Heart left ventricle (tissue), 16 donors: ENCODE results near the gene HDGFL2. TPM values are rescaled to one million over a fixed set of nuclear protein-coding genes. Genes with fewer than 3 reads are reported as not detected.

Experiments used
- ATAC-seq, 4 donors: fragments of 200-7000 bp; cut with Tn5 transposase; one replicate each; pipeline ENCODE4 v1.9.1; 2020 to 2022; ENCODE audit warnings: moderate library complexity in 4 of 4, mild to moderate bottlenecking in 3 of 4, moderate number of reproducible peaks in 1 of 4
- DNase-seq, 5 donors: peaks; one replicate each; pipeline ENCODE4 v3.0.0-alpha.2; 2020
- H3K27ac ChIP-seq, 12 donors: fragments of 200-600 bp; sonication (generic) in 4 of 12; one replicate each; pipeline versions ENCODE4 v1.5.0 to v1.8.0; 2016 to 2022; ENCODE audit warnings: mild to moderate bottlenecking in 2 of 12
- H3K27me3 ChIP-seq, 9 donors: fragments of 200-600 bp; sonication (generic) in 2 of 9; one replicate each; pipeline versions ENCODE4 v1.5.1 to v1.8.0; 2016 to 2022; ENCODE audit warnings: mild to moderate bottlenecking in 3 of 9
- H3K36me3 ChIP-seq, 9 donors: fragments of 200-600 bp; sonication (generic) in 2 of 9; one replicate each; pipeline versions ENCODE4 v1.5.0 to v1.8.0; 2018 to 2022; ENCODE audit warnings: mild to moderate bottlenecking in 2 of 9
- H3K4me1 ChIP-seq, 12 donors: fragments of 200-600 bp; sonication (generic) in 4 of 12; one replicate each; pipeline versions ENCODE4 v1.5.0 to v1.8.0; 2016 to 2022; ENCODE audit warnings: mild to moderate bottlenecking in 3 of 12
- H3K4me3 ChIP-seq, 12 donors: fragments of 200-600 bp; sonication (generic) in 4 of 12; one replicate each; pipeline versions ENCODE4 v1.5.0 to v1.8.0; 2017 to 2022; ENCODE audit warnings: mild to moderate bottlenecking in 9 of 12, moderate library complexity in 4 of 12
- H3K9me3 ChIP-seq, 12 donors: fragments of 200-600 bp; sonication (generic) in 4 of 12; one replicate each; pipeline versions ENCODE4 v1.5.0 to v1.8.0; 2016 to 2022; ENCODE audit warnings: mild to moderate bottlenecking in 1 of 12
- CTCF ChIP-seq, 12 donors: fragments of 200-600 bp; sonication (generic) in 4 of 12; IDR thresholded peaks; one replicate each; pipeline versions ENCODE4 v1.5.0 to v1.8.0; 2018 to 2022; ENCODE audit warnings: antibody characterized with exemption in 12 of 12, mild to moderate bottlenecking in 5 of 12
- POLR2A ChIP-seq, 2 donors: fragments of 450-650 bp; IDR thresholded peaks; one replicate each; pipeline ENCODE4 v1.6.1; 2017; ENCODE audit warnings: antibody characterized with exemption in 2 of 2, mild to moderate bottlenecking in 2 of 2, moderate library complexity in 2 of 2
- WGBS, 4 donors: extraction: QIAGEN DNeasy Blood & Tissue Kit in 2 of 4; methylation state at CpG; one replicate each; pipeline versions ENCODE4 v1.1.5 to v1.1.7; 2013 to 2018; 5-methylcytosine and 5-hydroxymethylcytosine counted together
- intact Hi-C, 10 donors: fragments of 100-400 bp; cut with DNase I; formaldehyde crosslinking; loops; one replicate each; pipeline versions ENCODE4 v1.11.1 to v1.14.2; 2022
- polyA plus RNA-seq, 2 donors: library from polyadenylated mRNA; stranded (reverse); fragments of 200-250 nt; gene quantifications; one replicate each; pipeline ENCODE4 v1.2.3, GENCODE V29; 2013
- total RNA-seq, 9 donors: library from RNA; depleted of rRNA in 2 of 9; stranded (reverse); fragments of >200 nt in 2 of 9; fragmentation: NEBNext Ultra II Directional in 3 of 9; extraction: Animal tissue kit (Norgen Biotek cat#: 25700) in 3 of 9; gene quantifications; one replicate each; pipeline versions ENCODE4 v1.1.0 to v1.2.4, GENCODE V29; 2016 to 2023
- donor health status: ischemic (EF 13 %, LVEDD 7.1; RV severe dilation, severe dysfunction).
- donor health status: healthy with polysubstance abuse.
- donor health status: DM: no; HTN: yes; CAD: no.
- donor health status: DM: no; HTN: no; CAD: no.
- donor health status: ischemic (EF 25% LVEDD 6.9; RV normal size, moderate dysfunction).
- donor health status: ischemic (EF 25% LVEDD 5.7; RV mildly dilated, moderate dysfunction).
- donor health status: healthy.
- donor health status: DM: yes; HTN: yes; CAD: no.
- donor health status: ischemic (EF 35%, LVEDD 5.7; RV mildly dilated, moderate dysfunction).
- donor health status: nonischemic (EF 11% LVEDD 7.7; RV severe dilation, severe dysfunction).
- donor health status: DM: yes; HTN: yes; CAD: no.
- donor health status: PGD.
- donor health status: ischemic (EF 29% LVEDD 5.4; RV normal size, mild dysfunction).
- donor health status: nonischemic (EF 23%, LVEDD 6.1; RV moderate dilation, normal function).

HDGFL2 gene
- total and polyA plus RNA-seq, 11 donors, result 20.8 to 235 (median 30.7) TPM

- intact Hi-C loops, result no loop called here
- no peak for DNase-seq
Measured at GRCh38 chr19:4473763-4474513, 1.8 kb downstream of the HDGFL2 start.

GRCh38 chr19:4474514-4475022, 2.5 kb downstream of the HDGFL2 start:
- ATAC-seq (no peak), DNase-seq (no peak)
- intact Hi-C loops, result no loop called here
- 22 to 51% (median 39%) methylated on average over 10 to 13 of the region's 13 CpGs for WGBS, 4 donors
- TF ChIP-seq POLR2A (IDR thresholded peaks at IDR 0.05) (no peak), CTCF (IDR thresholded peaks at IDR 0.05) (no peak)
- peaks cover 0 to 27% (median 18%) of the 10 kb centered on the region in 12 donors for H3K4me1 ChIP-seq
- no peaks in the 10 kb centered on the region for H3K27me3 ChIP-seq
- peaks cover 0 to 44% (median 38%) of the 10 kb centered on the region in 9 donors for H3K36me3 ChIP-seq
- no peaks in the 10 kb centered on the region for H3K9me3 ChIP-seq
- H3K27ac ChIP-seq, result no peak overlapping the region
- peak overlapping the region in 7 of 12 donors; percentile 10 to 98 (median 33) for H3K4me3 ChIP-seq

More at GRCh38 chr19:4473763-4474513, 1.8 kb downstream of the HDGFL2 start:
- peak overlapping the region in 7 of 12 donors; percentile 10 to 98 (median 33) for H3K4me3 ChIP-seq
- H3K27ac ChIP-seq, result no peak overlapping the region
- peaks cover 0 to 37% (median 32%) of the 10 kb centered on the region in 9 donors for H3K36me3 ChIP-seq
- peaks cover 0 to 27% (median 18%) of the 10 kb centered on the region in 12 donors for H3K4me1 ChIP-seq
- no peaks in the 10 kb centered on the region for H3K27me3 ChIP-seq
- no peaks in the 10 kb centered on the region for H3K9me3 ChIP-seq
- no peak for ATAC-seq
- WGBS, 4 donors, result 29 to 37% (median 35%) methylated on average over 11 to 23 of the region's 23 CpGs
- TF ChIP-seq POLR2A (IDR thresholded peaks at IDR 0.05) (no peak), CTCF (IDR thresholded peaks at IDR 0.05) (no peak)

GRCh38 chr19:4477034-4477801, 5.1 kb downstream of the HDGFL2 start:
- DNase-seq, result no peak
- no peak for ATAC-seq
- H3K27ac ChIP-seq, result no peak overlapping the region
- intact Hi-C loops, result no loop called here
- WGBS, 4 donors, result 85 to 90% (median 87%) methylated on average over 16 of the region's 16 CpGs
- H3K4me1 ChIP-seq, result peaks cover 0 to 23% (median 15%) of the 10 kb centered on the region in 12 donors
- no peaks in the 10 kb centered on the region for H3K27me3 ChIP-seq
- TF ChIP-seq POLR2A (IDR thresholded peaks at IDR 0.05) (no peak), CTCF (IDR thresholded peaks at IDR 0.05) (no peak)
- peaks cover 0 to 62% (median 47%) of the 10 kb centered on the region in 9 donors for H3K36me3 ChIP-seq
- H3K4me3 ChIP-seq, result no peak overlapping the region
- H3K9me3 ChIP-seq, result no peaks in the 10 kb centered on the region
